ENCODE data around the gene ARHGAP23. TPM values are rescaled to one million over a fixed set of nuclear protein-coding genes. Genes with fewer than 3 reads are reported as not detected.

Gene ARHGAP23
- total and polyA plus RNA-seq, 2 donors (not counting 3 experiments of a cell fraction or from before 2014, with no cell fraction given) = 25.4 to 190 TPM

DNA sequence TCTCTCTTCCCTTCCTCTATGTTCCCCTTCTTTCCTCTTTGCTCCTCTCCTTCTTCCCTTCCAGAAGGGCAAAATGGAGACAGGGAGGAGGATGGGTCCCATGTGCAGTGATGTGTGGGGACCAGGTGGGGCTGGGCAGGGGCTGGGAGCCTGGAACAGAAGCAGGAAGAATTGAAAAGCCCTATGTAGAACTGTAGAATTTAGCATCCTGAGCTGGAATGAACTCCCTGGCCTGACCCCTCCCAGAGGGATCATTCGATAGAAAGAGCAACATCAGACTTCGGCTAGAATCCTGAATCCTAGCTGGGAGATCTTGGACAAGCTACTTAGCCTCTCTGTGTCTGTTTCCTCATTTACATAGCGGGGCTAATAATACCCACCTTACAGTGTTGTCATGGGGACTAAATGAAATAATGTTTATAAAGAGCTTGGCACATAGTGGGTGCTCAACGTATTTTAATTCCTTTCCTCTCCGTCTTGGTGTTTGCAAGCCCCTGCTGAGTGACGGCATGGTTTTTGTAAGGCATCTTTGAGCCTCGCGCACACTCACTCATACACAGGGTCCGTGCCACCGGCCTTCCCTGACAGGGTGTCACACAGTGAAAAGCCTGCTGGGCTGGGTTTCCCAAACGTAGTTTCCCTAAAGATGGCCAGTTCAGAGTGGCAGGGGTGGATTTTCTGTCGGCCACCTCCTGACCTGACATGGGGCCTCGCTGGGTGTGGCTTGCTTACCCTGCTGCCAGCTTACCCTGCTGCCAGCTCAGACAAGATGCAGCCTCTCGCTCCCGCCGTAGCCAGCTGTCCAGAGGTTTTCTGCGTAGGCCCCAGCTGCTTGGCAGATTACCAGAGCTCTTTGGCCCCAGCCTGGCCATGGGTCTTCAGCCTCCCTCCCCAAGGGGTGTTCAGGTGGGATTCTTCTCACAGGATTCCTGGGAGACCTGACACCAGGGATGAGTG lies 6.1 kb upstream of the ARHGAP23 start:
- Histone ChIP-seq H3K4me2 (ENCODE audit: insufficient read depth, low read length) (no peak overlapping the region), H3K27me3 (ENCODE audit: control insufficient read depth in 2 of 2, insufficient read depth in 2 of 2, low read length in 2 of 2) (peaks cover 18% of the 10 kb centered on the region in 2 experiments), H2AFZ (ENCODE audit: low read depth, low read length) (no peak overlapping the region), H3K9me1 (replicated peaks; ENCODE audit: control insufficient read depth, extremely low read depth, insufficient read depth, low read length) (no peaks in the 10 kb centered on the region), H4K20me1 (replicated peaks; ENCODE audit: control insufficient read depth, extremely low read depth, insufficient read depth, low read length) (no peaks in the 10 kb centered on the region), H3K79me2 (ENCODE audit: control insufficient read depth, insufficient read depth, low read length) (peaks cover 5% of the 10 kb centered on the region), H3K36me3 (ENCODE audit: control insufficient read depth in 2 of 2, extremely low read depth in 1 of 2, insufficient read depth in 2 of 2, low read length in 2 of 2) (no peaks in the 10 kb centered on the region), H3K9me3 (replicated peaks; ENCODE audit: control insufficient read depth, insufficient read depth, low read length) (no peaks in the 10 kb centered on the region), H3K9ac (replicated peaks; ENCODE audit: extremely low read depth, insufficient read depth, low read length) (no peak overlapping the region), H3K27ac (ENCODE audit: insufficient read depth, low read depth, low read length) (no peak overlapping the region), H3K4me3 (replicated peaks in 1 of 3; ENCODE audit: insufficient read depth in 1 of 3, low read depth in 1 of 3, low read length in 3 of 3) (no peak overlapping the region), H3K4me1 (ENCODE audit: control insufficient read depth, extremely low read depth, insufficient read depth, low read length) (peaks cover 35% of the 10 kb centered on the region)
- TF ChIP-seq FOS (IDR thresholded peaks at IDR 0.05; ENCODE audit: borderline replicate concordance, insufficient read depth, low read length) (no peak), POLR2A (IDR thresholded peaks at IDR 0.05; ENCODE audit: low read depth, low read length) (no peak), JUN (IDR thresholded peaks at IDR 0.05; ENCODE audit: borderline replicate concordance, insufficient read depth, insufficient read length, low read depth) (no peak), POLR2AphosphoS5 (IDR thresholded peaks at IDR 0.05; ENCODE audit: insufficient read depth, low read depth, low read length) (no peak), GATA2 (IDR thresholded peaks at IDR 0.05; ENCODE audit: insufficient read depth, insufficient read length, low read depth, low read length) (no peak), MYC (IDR thresholded peaks at IDR 0.05; ENCODE audit: low read depth, low read length) (no peak), EZH2 (IDR thresholded peaks at IDR 0.05; ENCODE audit: borderline replicate concordance, low read depth, low read length, severe bottlenecking) (no peak)
- TF ChIP-seq, protein P1, sequence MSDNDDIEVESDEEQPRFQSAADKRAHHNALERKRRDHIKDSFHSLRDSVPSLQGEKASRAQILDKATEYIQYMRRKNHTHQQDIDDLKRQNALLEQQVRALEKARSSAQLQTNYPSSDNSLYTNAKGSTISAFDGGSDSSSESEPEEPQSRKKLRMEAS (IDR thresholded peaks at IDR 0.05; ENCODE audit: insufficient read depth, insufficient read length) = no peak
- TF ChIP-seq, protein P2, sequence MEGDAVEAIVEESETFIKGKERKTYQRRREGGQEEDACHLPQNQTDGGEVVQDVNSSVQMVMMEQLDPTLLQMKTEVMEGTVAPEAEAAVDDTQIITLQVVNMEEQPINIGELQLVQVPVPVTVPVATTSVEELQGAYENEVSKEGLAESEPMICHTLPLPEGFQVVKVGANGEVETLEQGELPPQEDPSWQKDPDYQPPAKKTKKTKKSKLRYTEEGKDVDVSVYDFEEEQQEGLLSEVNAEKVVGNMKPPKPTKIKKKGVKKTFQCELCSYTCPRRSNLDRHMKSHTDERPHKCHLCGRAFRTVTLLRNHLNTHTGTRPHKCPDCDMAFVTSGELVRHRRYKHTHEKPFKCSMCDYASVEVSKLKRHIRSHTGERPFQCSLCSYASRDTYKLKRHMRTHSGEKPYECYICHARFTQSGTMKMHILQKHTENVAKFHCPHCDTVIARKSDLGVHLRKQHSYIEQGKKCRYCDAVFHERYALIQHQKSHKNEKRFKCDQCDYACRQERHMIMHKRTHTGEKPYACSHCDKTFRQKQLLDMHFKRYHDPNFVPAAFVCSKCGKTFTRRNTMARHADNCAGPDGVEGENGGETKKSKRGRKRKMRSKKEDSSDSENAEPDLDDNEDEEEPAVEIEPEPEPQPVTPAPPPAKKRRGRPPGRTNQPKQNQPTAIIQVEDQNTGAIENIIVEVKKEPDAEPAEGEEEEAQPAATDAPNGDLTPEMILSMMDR (IDR thresholded peaks at IDR 0.05; ENCODE audit: extremely low read depth in 1 of 2, insufficient read depth in 1 of 2, low read depth in 1 of 2, low read length in 2 of 2) = no peak
- DNase-seq (ENCODE audit: low read depth, low spot score) = no peak
- CTCF ChIA-PET = interaction anchor here (0.9 to 9.7 kb wide), 8 partner anchors 20 to 162 kb away, joined by 3 to 96 read pairs (median 20); partner anchors contain the start of gene SOCS7
- POLR2A ChIA-PET = no interaction called here
- dilution Hi-C loops (cut with MboI; ENCODE audit: extremely low pct_ligation_motif_present, low sequenced_read_pairs) = no loop called here
- no peak for FAIRE-seq
- intact Hi-C loops (cut with micrococcal nuclease) = loop anchor here (2.0 kb wide), 1 partner anchor 71 kb away; no protein-coding TSS in a partner anchor
- no TSS peak for BruUV-seq (replicated peaks)
